ENCODE data around the gene AGBL4. TPM values are rescaled to one million over a fixed set of nuclear protein-coding genes. Genes with fewer than 3 reads are reported as not detected.

The AGBL4 gene
- total RNA-seq, 1 experiment from 2014 or later: not detected

DNA sequence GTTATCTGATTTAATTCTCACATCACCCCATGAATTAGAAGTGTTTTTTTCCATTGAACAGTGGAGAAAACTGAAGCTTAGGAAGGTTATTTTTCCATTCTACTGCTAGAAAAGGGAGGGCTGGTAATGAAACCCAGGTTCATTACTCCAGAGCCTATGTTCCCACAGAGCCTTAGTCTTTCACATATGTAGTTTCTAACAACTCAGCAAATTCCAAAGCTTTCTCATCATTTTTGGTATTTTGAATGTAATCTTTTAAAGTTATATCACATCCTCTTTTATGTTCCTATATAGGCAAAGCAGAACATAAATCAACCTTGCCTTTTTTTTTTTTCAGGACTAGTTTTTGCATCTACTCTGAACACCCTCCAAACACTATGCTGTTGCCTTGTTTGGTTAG, 1115.1 kb downstream of the AGBL4 start:
- no peak overlapping the region for H3K4me2 ChIP-seq (ENCODE audit: low read length)
- no peaks in the 10 kb centered on the region for H3K36me3 ChIP-seq (ENCODE audit: control insufficient read depth in 1 of 2, insufficient read depth in 2 of 2, low read length in 2 of 2)
- ATAC-seq (no peak), DNase-seq (ENCODE audit: low read depth, low spot score) (no peak)
- 0 out of 2 replicates have a peak, but pooled peaks cover 3% of the 10 kb centered on the region for H3K27me3 ChIP-seq (ENCODE audit: insufficient read depth, low read length)
- H2AFZ ChIP-seq (ENCODE audit: low read depth, low read length, poor library complexity, severe bottlenecking): no peak overlapping the region
- POLR2A ChIA-PET: no interaction called here
- H4K20me1 ChIP-seq (ENCODE audit: insufficient read depth): no peaks in the 10 kb centered on the region; the same call in 1 of the 2 replicates
- H3K9ac ChIP-seq (ENCODE audit: low read length): no peak overlapping the region
- H3K9me3 ChIP-seq (ENCODE audit: control insufficient read depth in 1 of 2, insufficient read depth in 1 of 2, low read depth in 1 of 2, low read length in 2 of 2): no peaks in the 10 kb centered on the region
- no peak overlapping the region for H3K27ac ChIP-seq (ENCODE audit: low read depth, low read length)
- no peaks in the 10 kb centered on the region for H3K4me1 ChIP-seq (ENCODE audit: control insufficient read depth in 1 of 2, insufficient read depth in 2 of 2, low read length in 2 of 2)
- no peak overlapping the region for H3K4me3 ChIP-seq (replicated peaks in 1 of 2; ENCODE audit: low read depth in 1 of 2, low read length in 2 of 2)
- RAD21 ChIA-PET (ENCODE audit: low non-redundant PET in 1 of 2, low total read pairs in 2 of 2, uncharacterized antibody in 2 of 2, unreplicated experiment in 2 of 2): no interaction called here
- CTCF ChIA-PET: no interaction called here
- TF ChIP-seq POLR2AphosphoS5 (IDR thresholded peaks at IDR 0.05; ENCODE audit: low read depth, low read length) (no peak), ELF1 (IDR thresholded peaks at IDR 0.05; ENCODE audit: borderline replicate concordance, low read depth) (no peak)
- H3K9me2 ChIP-seq (ENCODE audit: insufficient read depth): no peaks in the 10 kb centered on the region
- H3K79me2 ChIP-seq (ENCODE audit: insufficient read depth, low read length): no peaks in the 10 kb centered on the region
- BruUV-seq (replicated peaks): no TSS peak
- intact Hi-C loops (cut with micrococcal nuclease): no loop called here

DNA sequence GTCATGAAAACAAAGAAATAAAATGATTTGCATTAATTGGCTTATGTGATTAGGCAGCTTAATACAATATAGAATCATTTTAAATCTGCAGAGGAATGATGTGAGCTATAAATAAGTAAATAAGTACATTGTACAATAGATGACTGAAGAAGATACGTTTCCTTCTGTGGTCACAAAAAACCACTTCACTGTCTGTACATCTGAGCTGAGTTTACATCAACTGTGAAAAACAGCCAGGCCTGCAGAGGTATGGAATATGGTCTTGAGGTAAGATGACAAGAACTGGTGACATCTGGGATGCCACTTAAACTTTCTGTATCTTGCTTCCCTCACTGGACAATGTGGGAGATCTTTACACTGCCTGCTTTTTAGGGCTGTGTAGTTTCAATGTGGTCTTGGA, 1117.0 kb downstream of the AGBL4 start:
- Histone ChIP-seq H3K4me3 (replicated peaks in 1 of 2; ENCODE audit: low read depth in 1 of 2, low read length in 2 of 2) (no peak overlapping the region), H3K27me3 (ENCODE audit: insufficient read depth, low read length) (0 out of 2 replicates have a peak, but pooled peaks cover 3% of the 10 kb centered on the region), H3K9me3 (ENCODE audit: control insufficient read depth in 1 of 2, insufficient read depth in 1 of 2, low read depth in 1 of 2, low read length in 2 of 2) (no peaks in the 10 kb centered on the region), H3K4me1 (ENCODE audit: control insufficient read depth in 1 of 2, insufficient read depth in 2 of 2, low read length in 2 of 2) (no peaks in the 10 kb centered on the region), H3K9me2 (ENCODE audit: insufficient read depth) (no peaks in the 10 kb centered on the region), H3K79me2 (ENCODE audit: insufficient read depth, low read length) (no peaks in the 10 kb centered on the region), H3K27ac (ENCODE audit: low read depth, low read length) (no peak overlapping the region), H3K4me2 (ENCODE audit: low read length) (no peak overlapping the region), H3K36me3 (ENCODE audit: control insufficient read depth in 1 of 2, insufficient read depth in 2 of 2, low read length in 2 of 2) (no peaks in the 10 kb centered on the region), H2AFZ (ENCODE audit: low read depth, low read length, poor library complexity, severe bottlenecking) (no peak overlapping the region), H3K9ac (ENCODE audit: low read length) (no peak overlapping the region), H4K20me1 (ENCODE audit: insufficient read depth) (no peaks in the 10 kb centered on the region; the same call in 1 of the 2 replicates)
- intact Hi-C loops (cut with micrococcal nuclease): no loop called here
- DNase-seq (ENCODE audit: low read depth, low spot score) (no peak), ATAC-seq (no peak)
- ChIA-PET RAD21 (ENCODE audit: low non-redundant PET in 1 of 2, low total read pairs in 2 of 2, uncharacterized antibody in 2 of 2, unreplicated experiment in 2 of 2) (no interaction called here), CTCF (no interaction called here), POLR2A (no interaction called here)
- no TSS peak for BruUV-seq (replicated peaks)
- TF ChIP-seq YY1 (IDR thresholded peaks at IDR 0.05; ENCODE audit: extremely low read depth, insufficient replicate concordance, low read depth, low read length) (no peak), EZH2phosphoT487 (IDR thresholded peaks at IDR 0.05; ENCODE audit: borderline replicate concordance) (no peak), FOSL1 (IDR thresholded peaks at IDR 0.05; ENCODE audit: low read depth) (no peak), JUND (IDR thresholded peaks at IDR 0.05) (no peak), TCF7L2 (IDR thresholded peaks at IDR 0.05; ENCODE audit: borderline replicate concordance, extremely low read depth, insufficient read depth, insufficient read length) (no peak), EGR1 (IDR thresholded peaks at IDR 0.05; ENCODE audit: low read depth) (no peak), CBX3 (IDR thresholded peaks at IDR 0.05; ENCODE audit: low read depth) (no peak), POLR2A (IDR thresholded peaks at IDR 0.05; ENCODE audit: borderline replicate concordance, extremely low read depth, insufficient read depth, insufficient read length) (no peak)
- TF ChIP-seq, protein P1, sequence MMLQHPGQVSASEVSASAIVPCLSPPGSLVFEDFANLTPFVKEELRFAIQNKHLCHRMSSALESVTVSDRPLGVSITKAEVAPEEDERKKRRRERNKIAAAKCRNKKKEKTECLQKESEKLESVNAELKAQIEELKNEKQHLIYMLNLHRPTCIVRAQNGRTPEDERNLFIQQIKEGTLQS (IDR thresholded peaks at IDR 0.05): no peak
- TF ChIP-seq, protein P2, sequence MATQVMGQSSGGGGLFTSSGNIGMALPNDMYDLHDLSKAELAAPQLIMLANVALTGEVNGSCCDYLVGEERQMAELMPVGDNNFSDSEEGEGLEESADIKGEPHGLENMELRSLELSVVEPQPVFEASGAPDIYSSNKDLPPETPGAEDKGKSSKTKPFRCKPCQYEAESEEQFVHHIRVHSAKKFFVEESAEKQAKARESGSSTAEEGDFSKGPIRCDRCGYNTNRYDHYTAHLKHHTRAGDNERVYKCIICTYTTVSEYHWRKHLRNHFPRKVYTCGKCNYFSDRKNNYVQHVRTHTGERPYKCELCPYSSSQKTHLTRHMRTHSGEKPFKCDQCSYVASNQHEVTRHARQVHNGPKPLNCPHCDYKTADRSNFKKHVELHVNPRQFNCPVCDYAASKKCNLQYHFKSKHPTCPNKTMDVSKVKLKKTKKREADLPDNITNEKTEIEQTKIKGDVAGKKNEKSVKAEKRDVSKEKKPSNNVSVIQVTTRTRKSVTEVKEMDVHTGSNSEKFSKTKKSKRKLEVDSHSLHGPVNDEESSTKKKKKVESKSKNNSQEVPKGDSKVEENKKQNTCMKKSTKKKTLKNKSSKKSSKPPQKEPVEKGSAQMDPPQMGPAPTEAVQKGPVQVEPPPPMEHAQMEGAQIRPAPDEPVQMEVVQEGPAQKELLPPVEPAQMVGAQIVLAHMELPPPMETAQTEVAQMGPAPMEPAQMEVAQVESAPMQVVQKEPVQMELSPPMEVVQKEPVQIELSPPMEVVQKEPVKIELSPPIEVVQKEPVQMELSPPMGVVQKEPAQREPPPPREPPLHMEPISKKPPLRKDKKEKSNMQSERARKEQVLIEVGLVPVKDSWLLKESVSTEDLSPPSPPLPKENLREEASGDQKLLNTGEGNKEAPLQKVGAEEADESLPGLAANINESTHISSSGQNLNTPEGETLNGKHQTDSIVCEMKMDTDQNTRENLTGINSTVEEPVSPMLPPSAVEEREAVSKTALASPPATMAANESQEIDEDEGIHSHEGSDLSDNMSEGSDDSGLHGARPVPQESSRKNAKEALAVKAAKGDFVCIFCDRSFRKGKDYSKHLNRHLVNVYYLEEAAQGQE (IDR thresholded peaks at IDR 0.05; ENCODE audit: low read depth): no peak

Data from HCT116 (cell line).